Measurements from ENCODE around the gene GGACT. TPM values are rescaled to one million over a fixed set of nuclear protein-coding genes. Genes with fewer than 3 reads are reported as not detected.

GGACT gene
- total and polyA plus RNA-seq, 2 of the 8 experiments (the other 6 are each of a cell fraction or from before 2014, with no cell fraction given) = 1.1 to 1.5 TPM

DNA sequence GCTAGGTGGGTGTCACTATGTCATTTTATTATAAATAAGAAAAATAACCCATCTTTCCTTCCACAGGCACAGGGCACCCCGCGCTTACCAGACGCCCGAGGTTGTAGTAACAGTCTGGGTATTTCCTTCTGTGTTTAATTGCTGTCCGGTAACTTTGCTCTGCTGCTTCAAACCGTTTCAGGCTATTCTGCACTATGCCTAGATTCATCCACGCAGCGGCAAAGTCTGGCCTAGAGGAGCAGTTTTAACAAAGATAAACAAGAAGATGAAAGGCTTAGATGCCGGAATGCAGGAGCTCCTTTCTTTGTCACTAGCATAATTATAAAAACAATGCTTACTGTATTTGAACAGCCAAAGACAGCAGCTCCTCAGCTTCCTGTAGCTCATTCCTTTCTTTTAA lies 36.9 kb upstream of the GGACT start (continued):
- no peak for TF ChIP-seq CTCF (IDR thresholded peaks at IDR 0.05; ENCODE audit: control extremely low read depth in 1 of 3, insufficient read depth in 1 of 3, low read depth in 1 of 3, low read length in 3 of 3)
- no peak for TF ChIP-seq HDAC6 (IDR thresholded peaks at IDR 0.05; ENCODE audit: low read depth, low read length)
- TF ChIP-seq POU5F1 (IDR thresholded peaks at IDR 0.05; ENCODE audit: low read depth, low read length) = no peak

All from H1 (cell line).